Esophagus muscularis mucosa (tissue), 3 donors: ENCODE measurements around the gene SOX10.

ENCODE experiments used
- EP300 ChIP-seq: sonication (generic); formaldehyde crosslinking; IDR thresholded peaks from one replicate; pipeline ENCODE4 v1.6.1; 2017; ENCODE audit warnings: antibody characterized with exemption
- TF ChIP-seq, protein P1 (sequence below), 3 experiments: fragments of 200-600 bp in 2 of 3; fragments of 450-650 bp in 1 of 3; sonication (generic) in 2 of 3; IDR thresholded peaks; one replicate each; pipeline ENCODE4 v1.5.1; 2017 to 2019; ENCODE audit warnings: antibody characterized with exemption in 3 of 3, mild to moderate bottlenecking in 2 of 3, moderate library complexity in 1 of 3

DNA sequence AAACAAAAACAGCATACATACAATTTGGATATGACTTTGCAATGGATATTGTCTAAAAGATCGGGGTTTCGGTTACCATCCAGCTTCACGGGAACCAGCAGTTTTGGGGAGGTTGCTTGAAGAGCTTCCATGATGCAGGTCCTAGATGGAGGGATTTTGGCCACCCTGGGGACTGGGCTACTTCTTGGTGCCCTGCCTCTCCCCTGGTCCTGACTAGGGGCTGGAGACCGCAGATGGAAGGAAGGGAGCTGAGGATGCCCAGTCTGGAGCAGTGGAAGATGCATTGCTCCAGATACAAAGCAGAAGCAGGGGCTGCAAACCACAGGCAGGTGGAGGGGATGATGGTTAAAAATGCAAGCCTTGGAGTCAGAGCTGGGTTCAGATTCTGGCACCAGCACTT lies 13.5 kb downstream of the SOX10 start:
- TF ChIP-seq EP300, result no peak
- TF ChIP-seq, protein P1, sequence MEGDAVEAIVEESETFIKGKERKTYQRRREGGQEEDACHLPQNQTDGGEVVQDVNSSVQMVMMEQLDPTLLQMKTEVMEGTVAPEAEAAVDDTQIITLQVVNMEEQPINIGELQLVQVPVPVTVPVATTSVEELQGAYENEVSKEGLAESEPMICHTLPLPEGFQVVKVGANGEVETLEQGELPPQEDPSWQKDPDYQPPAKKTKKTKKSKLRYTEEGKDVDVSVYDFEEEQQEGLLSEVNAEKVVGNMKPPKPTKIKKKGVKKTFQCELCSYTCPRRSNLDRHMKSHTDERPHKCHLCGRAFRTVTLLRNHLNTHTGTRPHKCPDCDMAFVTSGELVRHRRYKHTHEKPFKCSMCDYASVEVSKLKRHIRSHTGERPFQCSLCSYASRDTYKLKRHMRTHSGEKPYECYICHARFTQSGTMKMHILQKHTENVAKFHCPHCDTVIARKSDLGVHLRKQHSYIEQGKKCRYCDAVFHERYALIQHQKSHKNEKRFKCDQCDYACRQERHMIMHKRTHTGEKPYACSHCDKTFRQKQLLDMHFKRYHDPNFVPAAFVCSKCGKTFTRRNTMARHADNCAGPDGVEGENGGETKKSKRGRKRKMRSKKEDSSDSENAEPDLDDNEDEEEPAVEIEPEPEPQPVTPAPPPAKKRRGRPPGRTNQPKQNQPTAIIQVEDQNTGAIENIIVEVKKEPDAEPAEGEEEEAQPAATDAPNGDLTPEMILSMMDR (IDR thresholded peaks at IDR 0.05), result no peak
